Common myeloid progenitor, CD34-positive (primary cell): Measurements from ENCODE around the gene ARL13B.

ENCODE experiments used
- CTCF ChIA-PET: fragments of 350-600 bp; sonication (Branson Sonifier 250); formaldehyde crosslinking; loops from one replicate; lab custom pipeline; 2021; ENCODE audit warnings: antibody characterized with exemption; lab: Charles Lee
- POLR2A ChIA-PET: fragments of 350-600 bp; sonication (Branson Sonifier 250); formaldehyde crosslinking; loops from one replicate; lab custom pipeline; 2021; ENCODE audit warnings: antibody characterized with exemption; lab: Charles Lee
- DNase-seq, 3 donors: peaks; one replicate each; pipeline versions ENCODE4 v3.0.0 to v3.0.0-alpha.2; 2013
- H3K27ac ChIP-seq, 2 experiments: 1 replicate in 1 of 2; 2 replicates in 1 of 2; pipeline ENCODE4 v1.7.0; 2013; ENCODE audit warnings: inconsistent platforms in 2 of 2, low read length in 2 of 2, mild to moderate bottlenecking in 2 of 2, low read depth in 1 of 2, moderate library complexity in 1 of 2; ENCODE audit not compliant: severe bottlenecking in 2 of 2, insufficient read depth in 1 of 2, poor library complexity in 1 of 2
- H3K27me3 ChIP-seq, 5 experiments: replicated peaks in 2 of 5; 1 replicate in 3 of 5; 2 replicates in 2 of 5; pipeline versions ENCODE4 v1.6.1 to v1.7.0; 2013; ENCODE audit warnings: low read length in 4 of 5, mild to moderate bottlenecking in 2 of 5, moderate library complexity in 2 of 5, inconsistent platforms in 1 of 5; ENCODE audit not compliant: insufficient read depth in 5 of 5, control insufficient read depth in 4 of 5
- H3K36me3 ChIP-seq, 4 experiments: 1 replicate in 2 of 4; 2 replicates in 2 of 4; pipeline versions ENCODE4 v1.6.1 to v1.7.0; 2013; ENCODE audit warnings: low read length in 3 of 4, control low read depth in 1 of 4, mild to moderate bottlenecking in 1 of 4; ENCODE audit not compliant: control insufficient read depth in 4 of 4, insufficient read depth in 4 of 4
- H3K4me1 ChIP-seq, 4 experiments: 1 replicate in 3 of 4; 2 replicates in 1 of 4; pipeline versions ENCODE4 v1.6.1 to v1.7.1; 2013; ENCODE audit warnings: low read length in 3 of 4, mild to moderate bottlenecking in 3 of 4, control low read depth in 1 of 4, inconsistent platforms in 1 of 4, moderate library complexity in 1 of 4; ENCODE audit not compliant: control insufficient read depth in 4 of 4, insufficient read depth in 4 of 4; ENCODE audit errors: control extremely low read depth in 1 of 4
- H3K4me3 ChIP-seq, 7 experiments: 1 replicate in 4 of 7; 2 replicates in 3 of 7; pipeline versions ENCODE4 v1.5.1 to v1.7.0; 2013; ENCODE audit warnings: mild to moderate bottlenecking in 7 of 7, low read length in 6 of 7, moderate library complexity in 6 of 7, inconsistent platforms in 2 of 7, low read depth in 2 of 7, control low read depth in 1 of 7; ENCODE audit not compliant: insufficient read depth in 4 of 7, control insufficient read depth in 1 of 7; ENCODE audit errors: extremely low read depth in 1 of 7
- H3K9me3 ChIP-seq, 5 experiments: 1 replicate in 4 of 5; 2 replicates in 1 of 5; pipeline versions ENCODE4 v1.6.1 to v1.7.1; 2013; ENCODE audit warnings: low read length in 4 of 5, mild to moderate bottlenecking in 2 of 5, inconsistent platforms in 1 of 5, low read depth in 1 of 5, moderate library complexity in 1 of 5; ENCODE audit not compliant: control insufficient read depth in 4 of 5, insufficient read depth in 2 of 5; ENCODE audit errors: control extremely low read depth in 1 of 5
- WGBS: methylation state at CpG from one replicate; pipeline ENCODE4 v1.1.5; 2013; ENCODE audit not compliant: insufficient coverage; 5-methylcytosine and 5-hydroxymethylcytosine counted together

Gene ARL13B

DNA sequence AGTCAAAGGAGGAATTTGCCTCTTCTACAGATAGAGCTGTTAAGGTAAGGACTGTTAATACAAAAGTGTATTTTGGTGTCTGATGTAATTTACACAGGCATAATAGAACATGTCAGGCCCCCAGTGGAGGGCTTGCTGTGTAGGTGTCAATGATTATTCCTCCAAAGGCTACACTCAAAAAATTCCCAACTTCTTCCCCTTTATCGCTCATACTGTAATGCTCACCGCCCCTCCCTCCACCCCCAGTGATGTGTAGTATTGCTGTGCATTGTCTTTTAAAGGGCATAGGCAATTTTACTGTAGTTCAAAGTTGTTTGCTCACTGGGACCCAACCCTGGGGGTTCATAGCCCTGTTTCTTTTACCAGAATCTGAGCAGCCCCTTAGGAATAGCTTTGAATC lies 115.2 kb downstream of the ARL13B start:
- Histone ChIP-seq H3K9me3 (no peaks in the 10 kb centered on the region), H3K27ac (no peak overlapping the region), H3K4me1 (peaks cover 0 to 8% (median 2%) of the 10 kb centered on the region in 4 experiments), H3K27me3 (no peaks in the 10 kb centered on the region), H3K4me3 (no peak overlapping the region), H3K36me3 (peaks cover 8 to 63% (median 19%) of the 10 kb centered on the region in 4 experiments)
- DNase-seq, result no peak
- POLR2A ChIA-PET, result no interaction called here
- no CpG with 5 or more reads among the region's 2 CpGs for WGBS
- CTCF ChIA-PET, result interaction anchor here (1.3 to 1.5 kb wide), 2 partner anchors 12 to 25 kb away, joined by 3 to 4 read pairs; no protein-coding TSS in a partner anchor

DNA sequence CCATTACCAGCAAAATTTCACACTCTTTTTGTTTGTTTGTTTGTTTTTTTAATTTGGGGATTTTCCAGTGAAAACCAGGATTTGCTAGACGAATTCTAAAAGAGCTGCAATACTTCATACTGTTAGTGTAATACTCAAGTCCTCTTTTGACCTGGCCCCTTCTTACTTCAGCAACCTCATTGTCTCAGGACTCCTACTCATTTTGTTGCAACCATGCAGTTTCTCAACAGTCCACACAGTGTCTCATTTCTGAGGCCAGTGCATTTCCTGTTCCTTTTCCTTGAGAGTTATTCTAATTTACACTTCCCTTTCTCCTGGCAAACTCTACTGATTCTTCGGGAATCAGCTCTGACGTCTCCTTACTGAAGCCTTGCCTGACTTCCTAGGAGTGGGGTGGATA lies 118.5 kb downstream of the ARL13B start:
- Histone ChIP-seq H3K36me3 (peaks cover 10 to 54% (median 20%) of the 10 kb centered on the region in 4 experiments), H3K27ac (no peak overlapping the region)
- CTCF ChIA-PET, result interaction anchor here (1.8 kb wide), 1 partner anchor 11 kb away, joined by 6 read pairs; no protein-coding TSS in a partner anchor

DNA sequence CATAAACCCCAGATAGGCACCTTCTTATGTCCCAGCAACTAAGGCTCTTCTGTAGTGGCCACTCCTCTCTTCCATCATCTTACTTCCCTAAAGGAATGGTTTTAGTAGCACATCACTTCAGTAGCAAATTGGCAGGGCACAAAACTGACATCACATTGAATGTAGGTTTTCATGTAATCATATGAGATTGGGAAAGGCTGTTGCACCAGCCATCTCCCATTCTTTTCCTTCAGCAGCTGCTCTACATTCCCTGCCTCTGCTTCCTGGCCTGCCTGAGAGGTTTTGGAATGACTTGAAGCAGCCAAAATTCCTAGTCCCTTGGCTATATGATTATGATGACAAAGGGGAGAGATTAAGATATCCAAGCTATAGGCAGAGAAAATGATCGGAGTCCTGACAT lies 119.4 kb downstream of the ARL13B start:
- H3K36me3 ChIP-seq, result peaks cover 10 to 55% (median 23%) of the 10 kb centered on the region in 4 experiments
- POLR2A ChIA-PET, result no interaction called here
- H3K4me3 ChIP-seq, result no peak overlapping the region
- peaks cover 0 to 8% (median 2%) of the 10 kb centered on the region in 4 experiments for H3K4me1 ChIP-seq
- no peaks in the 10 kb centered on the region for H3K9me3 ChIP-seq
- CTCF ChIA-PET, result interaction anchor here (0.8 to 1.8 kb wide), 2 partner anchors 10 to 96 kb away, joined by 3 to 6 read pairs; no protein-coding TSS in a partner anchor
- H3K27me3 ChIP-seq, result no peaks in the 10 kb centered on the region
- no peak overlapping the region for H3K27ac ChIP-seq
- no CpG with 5 or more reads among the region's 1 CpG for WGBS
- DNase-seq, result no peak

More for the DNA sequence above, 118.5 kb downstream of the ARL13B start:
- Histone ChIP-seq H3K9me3 (no peaks in the 10 kb centered on the region), H3K27me3 (no peaks in the 10 kb centered on the region), H3K4me3 (no peak overlapping the region), H3K4me1 (peaks cover 0 to 8% (median 2%) of the 10 kb centered on the region in 4 experiments)
- WGBS, result no CpG with 5 or more reads among the region's 3 CpGs
- DNase-seq, result peak in 2 of 3 donors; percentile 7 to 12
- POLR2A ChIA-PET, result no interaction called here

DNA sequence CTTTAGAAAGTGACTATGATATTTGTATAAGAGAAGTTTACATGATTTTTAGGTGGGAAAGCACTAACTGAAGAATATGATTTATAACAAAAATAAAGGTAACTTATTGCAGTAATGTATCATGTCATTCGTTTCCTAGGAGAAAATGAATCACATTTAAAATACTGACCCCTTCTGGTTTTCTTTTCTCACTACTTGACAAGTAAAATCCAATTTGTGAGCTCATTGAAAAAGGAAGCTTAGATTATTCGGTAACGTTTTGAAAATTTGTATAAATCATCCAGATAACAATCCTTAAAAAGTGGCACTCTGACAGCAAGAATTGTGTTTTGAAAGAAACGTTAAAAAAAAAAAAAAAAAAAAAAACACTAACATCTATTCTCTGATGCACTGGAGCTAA lies 121.9 kb downstream of the ARL13B start:
- H3K4me3 ChIP-seq, result no peak overlapping the region
- POLR2A ChIA-PET, result no interaction called here
- peaks cover 9 to 44% (median 24%) of the 10 kb centered on the region in 4 experiments for H3K36me3 ChIP-seq
- H3K27me3 ChIP-seq, result no peaks in the 10 kb centered on the region
- no peak overlapping the region for H3K27ac ChIP-seq
- H3K9me3 ChIP-seq, result no peaks in the 10 kb centered on the region
- WGBS, result no CpG with 5 or more reads among the region's 4 CpGs
- CTCF ChIA-PET, result no interaction called here
- peak; percentile 23 to 34 (median 32) for DNase-seq
- H3K4me1 ChIP-seq, result peaks cover 0 to 8% (median 2%) of the 10 kb centered on the region in 4 experiments
